MM.1S (cell line): ENCODE data around the gene TFRC.
A peak's percentile ranks its signal among the peaks of the same experiment; 100 is the strongest.
"Not testable (repeated sequence)": the region's sequence is repeated elsewhere in the genome, so short reads cannot be mapped to it uniquely, and the experiment has no call there.

ENCODE experiments used
- DNase-seq: peaks from one replicate; pipeline ENCODE4 v3.0.0-alpha.2; 2015
- H2AFZ ChIP-seq: fragments of 300-600 bp; sonication (generic); 2 replicates; pipeline ENCODE4 v1.6.0; 2016; ENCODE audit warnings: antibody characterized with exemption, low read length
- H3F3A ChIP-seq: fragments of 300-600 bp; sonication (generic); 2 replicates; pipeline ENCODE4 v1.6.1; 2016; ENCODE audit warnings: mild to moderate bottlenecking, antibody characterized with exemption, low read length, moderate library complexity, mixed read lengths; ENCODE audit not compliant: insufficient read depth
- H3K27ac ChIP-seq: fragments of 300-600 bp; sonication (generic); 2 replicates; pipeline ENCODE4 v1.5.1; 2016; ENCODE audit warnings: mild to moderate bottlenecking, low read length
- H3K27me3 ChIP-seq: fragments of 300-600 bp; sonication (generic); replicated peaks from 2 replicates; pipeline ENCODE4 v1.6.0; 2016; ENCODE audit warnings: low read length; ENCODE audit not compliant: insufficient read depth
- H3K36me3 ChIP-seq: fragments of 300-600 bp; sonication (generic); replicated peaks from 2 replicates; pipeline ENCODE4 v1.6.1; 2016; ENCODE audit warnings: mild to moderate bottlenecking, low read length, mixed read lengths; ENCODE audit not compliant: insufficient read depth
- H3K4me1 ChIP-seq: fragments of 300-600 bp; sonication (generic); 2 replicates; pipeline ENCODE4 v1.6.1; 2016; ENCODE audit warnings: low read length, mixed read lengths
- H3K4me2 ChIP-seq: fragments of 300-600 bp; sonication (generic); 2 replicates; pipeline ENCODE4 v1.6.0; 2016; ENCODE audit warnings: low read depth, low read length
- H3K4me3 ChIP-seq: fragments of 300-600 bp; sonication (generic); 2 replicates; pipeline ENCODE4 v1.5.1; 2016; ENCODE audit warnings: low read length, mixed read lengths
- H3K79me2 ChIP-seq: fragments of 300-600 bp; sonication (generic); 2 replicates; pipeline ENCODE4 v1.6.1; 2016; ENCODE audit warnings: mixed run types, low read length, mixed read lengths
- H3K9ac ChIP-seq: fragments of 300-600 bp; sonication (generic); 2 replicates; pipeline ENCODE4 v1.6.1; 2016; ENCODE audit warnings: low read length, mixed read lengths
- H3K9me2 ChIP-seq: fragments of 300-600 bp; sonication (generic); replicated peaks from 2 replicates; pipeline ENCODE4 v1.6.1; 2016; ENCODE audit warnings: mild to moderate bottlenecking, low read length, mixed read lengths; ENCODE audit not compliant: insufficient read depth
- H3K9me3 ChIP-seq: fragments of 300-600 bp; sonication (generic); replicated peaks from 2 replicates; pipeline ENCODE4 v1.6.1; 2016; ENCODE audit warnings: mild to moderate bottlenecking, low read length, mixed read lengths; ENCODE audit not compliant: insufficient read depth
- H4K20me1 ChIP-seq: fragments of 300-600 bp; sonication (generic); 2 replicates; pipeline ENCODE4 v1.6.1; 2016; ENCODE audit warnings: mild to moderate bottlenecking, low read length, moderate library complexity, mixed read lengths; ENCODE audit not compliant: insufficient read depth
- EZH2 ChIP-seq: fragments of 300-600 bp; sonication (generic); optimal IDR thresholded peaks from 2 replicates; pipeline ENCODE3; 2017; ENCODE audit warnings: low read depth, mild to moderate bottlenecking, antibody characterized with exemption, low read length, mixed read lengths
- EZH2phosphoT487 ChIP-seq: fragments of 300-600 bp; sonication (generic); IDR thresholded peaks from 2 replicates; pipeline ENCODE4 v1.6.1; 2018; ENCODE audit warnings: antibody characterized with exemption, low read length
- TF ChIP-seq, protein P1 (sequence below): fragments of 300-600 bp; sonication (generic); IDR thresholded peaks from 2 replicates; pipeline ENCODE4 v1.5.1; 2016; ENCODE audit warnings: antibody characterized with exemption, low read length, mixed read lengths

TFRC gene

DNA sequence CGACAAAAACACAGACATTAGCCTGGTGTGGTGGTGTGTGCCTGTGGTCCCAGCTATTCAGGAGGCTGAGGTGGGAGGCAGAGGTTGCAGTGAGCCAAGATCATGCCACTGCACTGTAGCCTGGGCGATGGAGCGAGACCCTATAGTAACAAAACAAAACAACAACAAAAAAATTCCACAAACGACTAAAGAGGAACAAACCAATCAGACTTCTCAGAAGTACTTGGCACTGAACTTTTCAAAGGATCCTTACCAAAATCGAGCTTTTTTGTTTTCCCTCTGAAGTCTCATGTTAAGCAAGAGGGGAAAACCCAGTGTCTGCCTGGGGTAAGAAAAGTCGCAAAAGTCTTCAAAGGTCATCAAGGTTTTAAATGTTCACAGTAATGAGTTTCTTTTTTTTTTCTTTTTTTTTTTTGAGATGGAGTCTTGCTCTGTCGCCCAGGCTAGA is 30.1 kb upstream of the TFRC start:
- TF ChIP-seq, protein P1, sequence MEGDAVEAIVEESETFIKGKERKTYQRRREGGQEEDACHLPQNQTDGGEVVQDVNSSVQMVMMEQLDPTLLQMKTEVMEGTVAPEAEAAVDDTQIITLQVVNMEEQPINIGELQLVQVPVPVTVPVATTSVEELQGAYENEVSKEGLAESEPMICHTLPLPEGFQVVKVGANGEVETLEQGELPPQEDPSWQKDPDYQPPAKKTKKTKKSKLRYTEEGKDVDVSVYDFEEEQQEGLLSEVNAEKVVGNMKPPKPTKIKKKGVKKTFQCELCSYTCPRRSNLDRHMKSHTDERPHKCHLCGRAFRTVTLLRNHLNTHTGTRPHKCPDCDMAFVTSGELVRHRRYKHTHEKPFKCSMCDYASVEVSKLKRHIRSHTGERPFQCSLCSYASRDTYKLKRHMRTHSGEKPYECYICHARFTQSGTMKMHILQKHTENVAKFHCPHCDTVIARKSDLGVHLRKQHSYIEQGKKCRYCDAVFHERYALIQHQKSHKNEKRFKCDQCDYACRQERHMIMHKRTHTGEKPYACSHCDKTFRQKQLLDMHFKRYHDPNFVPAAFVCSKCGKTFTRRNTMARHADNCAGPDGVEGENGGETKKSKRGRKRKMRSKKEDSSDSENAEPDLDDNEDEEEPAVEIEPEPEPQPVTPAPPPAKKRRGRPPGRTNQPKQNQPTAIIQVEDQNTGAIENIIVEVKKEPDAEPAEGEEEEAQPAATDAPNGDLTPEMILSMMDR = no peak
- TF ChIP-seq EZH2phosphoT487 (no peak), EZH2 (no peak)
- no peaks in the 10 kb centered on the region for H4K20me1 ChIP-seq
- no peaks in the 10 kb centered on the region for H3K9me2 ChIP-seq
- H3K4me1 ChIP-seq = peaks cover 4% of the 10 kb centered on the region; the same call in 1 of the 2 replicates
- H3K4me3 ChIP-seq = no peak overlapping the region
- no peak overlapping the region for H3K4me2 ChIP-seq
- H2AFZ ChIP-seq = no peak overlapping the region
- H3K9ac ChIP-seq = no peak overlapping the region
- 0 out of 2 replicates have a peak, but pooled peaks cover 3% of the 10 kb centered on the region for H3F3A ChIP-seq
- H3K27me3 ChIP-seq = no peaks in the 10 kb centered on the region
- no peak for DNase-seq
- no peaks in the 10 kb centered on the region for H3K79me2 ChIP-seq
- H3K36me3 ChIP-seq = no peaks in the 10 kb centered on the region
- no peak overlapping the region for H3K27ac ChIP-seq
- H3K9me3 ChIP-seq = no peaks in the 10 kb centered on the region

DNA sequence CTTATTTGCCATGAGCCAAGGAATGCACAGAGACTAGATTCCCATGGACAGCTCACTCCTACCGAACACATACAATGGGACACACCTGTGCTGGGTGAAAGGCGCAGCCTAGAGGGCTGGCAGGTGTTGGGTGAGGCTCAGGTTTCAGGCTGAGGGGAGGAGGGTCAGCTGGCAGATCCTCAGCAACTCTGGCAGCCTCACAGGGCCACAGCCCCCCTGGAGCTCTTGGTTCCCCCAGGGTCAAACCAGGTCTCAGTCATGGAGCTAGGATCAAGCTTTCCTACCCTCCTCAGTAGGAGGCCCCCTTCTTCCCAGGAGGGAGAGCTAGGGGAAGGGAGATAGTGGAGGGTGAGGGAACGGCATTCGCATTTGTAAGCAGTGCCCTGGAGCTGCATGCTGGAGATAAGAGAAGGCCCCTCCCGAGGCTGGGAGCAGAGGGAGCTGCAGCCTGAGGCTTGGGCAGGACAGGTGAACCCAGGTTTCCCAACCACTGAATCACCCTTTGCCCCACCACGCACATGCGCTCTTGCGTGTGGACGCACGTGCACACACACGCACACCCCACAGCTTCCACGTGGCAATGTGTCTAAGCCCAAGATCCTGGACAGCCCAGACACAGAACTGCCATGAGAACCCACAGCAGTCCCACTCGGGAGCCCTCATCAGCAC is 26.3 kb upstream of the TFRC start:
- H3K9ac ChIP-seq = no peak overlapping the region

DNA sequence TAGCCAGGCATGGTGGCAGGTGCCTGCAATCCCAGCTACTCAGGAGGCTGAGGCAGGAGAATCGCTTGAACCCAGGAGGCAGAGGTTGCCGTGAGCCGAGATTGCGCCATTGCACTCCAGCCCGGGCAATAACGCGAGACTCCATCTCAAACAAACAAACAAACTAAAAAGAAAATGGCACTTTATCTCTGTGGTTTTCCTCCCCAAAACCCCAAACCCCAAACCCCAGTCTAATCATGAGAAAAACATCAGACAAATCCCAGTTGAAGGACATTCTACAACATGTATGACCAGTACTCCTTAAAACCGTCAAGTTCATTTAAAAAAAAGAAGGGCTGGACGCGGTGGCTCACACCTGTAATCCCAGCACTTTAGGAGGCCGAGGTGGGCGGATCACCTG is 22.8 kb upstream of the TFRC start:
- H3K9ac ChIP-seq, H2AFZ ChIP-seq, H3K4me3 ChIP-seq, H3K4me2 ChIP-seq, H3K79me2 ChIP-seq, H3K27me3 ChIP-seq, H3K36me3 ChIP-seq, H3K4me1 ChIP-seq, DNase-seq, H3K9me2 ChIP-seq, H4K20me1 ChIP-seq, H3F3A ChIP-seq, H3K9me3 ChIP-seq, H3K27ac ChIP-seq: not testable (repeated sequence)

More for the DNA sequence above, 26.3 kb upstream of the TFRC start:
- H3K79me2 ChIP-seq = no peaks in the 10 kb centered on the region
- no peaks in the 10 kb centered on the region for H3K27me3 ChIP-seq
- no peak for DNase-seq
- H3K4me3 ChIP-seq = no peak overlapping the region
- no peak overlapping the region for H3K27ac ChIP-seq
- no peaks in the 10 kb centered on the region for H3K36me3 ChIP-seq
- no peak for TF ChIP-seq EZH2phosphoT487
- TF ChIP-seq EZH2 = no peak
- TF ChIP-seq, protein P1 = no peak
- H3F3A ChIP-seq = 0 out of 2 replicates have a peak, but pooled peaks cover 3% of the 10 kb centered on the region
- no peak overlapping the region for H2AFZ ChIP-seq
- no peak overlapping the region for H3K4me2 ChIP-seq
- no peaks in the 10 kb centered on the region for H3K4me1 ChIP-seq
- no peaks in the 10 kb centered on the region for H4K20me1 ChIP-seq
- H3K9me2 ChIP-seq = no peaks in the 10 kb centered on the region
- no peaks in the 10 kb centered on the region for H3K9me3 ChIP-seq

DNA sequence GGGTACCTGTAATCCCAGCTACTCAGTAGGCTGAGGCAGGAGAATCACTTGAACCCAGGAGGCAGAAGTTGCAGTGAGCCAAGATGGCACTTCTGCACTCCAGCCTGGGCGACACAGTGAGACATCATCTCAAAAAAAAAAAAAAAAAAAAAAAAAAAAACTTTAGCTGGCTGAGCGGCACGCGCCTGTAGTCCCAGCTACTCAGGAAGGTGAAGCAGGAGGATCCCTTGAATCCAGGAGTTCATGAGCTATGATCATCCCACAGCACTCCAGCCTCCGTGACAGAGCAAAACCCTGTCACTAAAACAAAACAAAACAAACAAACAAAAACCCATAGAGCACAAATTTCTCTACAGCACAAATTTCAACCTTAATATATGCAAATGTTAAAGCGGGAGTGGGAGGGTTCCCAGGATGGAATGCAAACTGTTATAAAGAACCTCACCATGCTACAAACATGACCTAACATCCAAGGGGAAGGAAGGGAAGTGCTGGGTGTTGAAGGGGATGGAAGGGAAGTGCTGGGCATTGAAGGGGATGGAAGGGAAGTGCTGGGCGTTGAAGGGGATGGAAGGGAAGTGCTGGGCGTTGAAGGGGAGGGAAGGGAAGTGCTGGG is 16.6 kb upstream of the TFRC start:
- not testable (repeated sequence) for H3K27me3 ChIP-seq, H3K9me3 ChIP-seq, H4K20me1 ChIP-seq, H3K79me2 ChIP-seq, H3K9ac ChIP-seq, H3K4me3 ChIP-seq, H3K36me3 ChIP-seq, H3K9me2 ChIP-seq, H2AFZ ChIP-seq, DNase-seq
- Histone ChIP-seq H3F3A (peaks cover 41% of the 10 kb centered on the region), H3K27ac (peak overlapping the region; percentile 96; the same call in 1 of the 2 replicates), H3K4me2 (peak overlapping the region; percentile 89; the same call in 1 of the 2 replicates), H3K4me1 (peaks cover 39% of the 10 kb centered on the region)
